Stimulated activated CD4-positive, alpha-beta T cell treated with anti-CD3 and anti-CD28 coated beads, Interleukin-4, amount 100 ng/mL, for 24 hours (primary cell): ENCODE results near the gene DNAH7.
"Not testable (repeated sequence)": the region's sequence is repeated elsewhere in the genome, so short reads cannot be mapped to it uniquely, and the experiment has no call there.

Experiments used
- DNase-seq: peaks from one replicate; pipeline ENCODE4 v3.0.0-alpha.2; 2020

The DNAH7 gene

GRCh38 chr2:196068271-196069209 lies at the start of gene DNAH7:
Gene DNAH7 (minus strand): TSS chr2:196068837. CDS start chr2:196068711, 126 bp downstream.
- peak; percentile 92 for DNase-seq

GRCh38 chr2:196117214-196117705 lies 48.6 kb upstream of the DNAH7 start:
- DNase-seq: no peak

- no peak for DNase-seq
Observed at GRCh38 chr2:196113061-196113974, 44.7 kb upstream of the DNAH7 start.

GRCh38 chr2:196112418-196113034 lies 43.9 kb upstream of the DNAH7 start:
- DNase-seq: no peak

- DNase-seq: no peak
Observed at GRCh38 chr2:196108604-196109003, 40.0 kb upstream of the DNAH7 start.

GRCh38 chr2:196105951-196106350 lies 37.3 kb upstream of the DNAH7 start:
- DNase-seq: no peak

GRCh38 chr2:196104066-196104465 lies 35.4 kb upstream of the DNAH7 start:
- no peak for DNase-seq

GRCh38 chr2:196103626-196104025 lies 35.0 kb upstream of the DNAH7 start:
- no peak for DNase-seq

GRCh38 chr2:196101325-196101991 lies 32.8 kb upstream of the DNAH7 start:
- peak; percentile 39 for DNase-seq

- no peak for DNase-seq
Observed at GRCh38 chr2:196099916-196100315, 31.3 kb upstream of the DNAH7 start.

- no peak for DNase-seq
Observed at GRCh38 chr2:196097864-196098660, 29.4 kb upstream of the DNAH7 start.

GRCh38 chr2:196096982-196097745 lies 28.5 kb upstream of the DNAH7 start:
- no peak for DNase-seq

GRCh38 chr2:196096264-196096663 lies 27.6 kb upstream of the DNAH7 start:
- DNase-seq: no peak

- DNase-seq: not testable (repeated sequence)
Observed at GRCh38 chr2:196089448-196089847, 20.8 kb upstream of the DNAH7 start.

GRCh38 chr2:196088203-196088602 lies 19.6 kb upstream of the DNAH7 start:
- DNase-seq: no peak

GRCh38 chr2:196086517-196087368 lies 18.1 kb upstream of the DNAH7 start:
- no peak for DNase-seq

- no peak for DNase-seq
Observed at GRCh38 chr2:196083601-196084000, 15.0 kb upstream of the DNAH7 start.

GRCh38 chr2:196080526-196080925 lies 11.9 kb upstream of the DNAH7 start:
- no peak for DNase-seq

- no peak for DNase-seq
Observed at GRCh38 chr2:196079052-196079451, 10.4 kb upstream of the DNAH7 start.

GRCh38 chr2:196077821-196078220 lies 9.2 kb upstream of the DNAH7 start:
- DNase-seq: no peak
